Neural cell (in vitro differentiated cells): ENCODE data around the gene SMS. TPM values are rescaled to one million over a fixed set of nuclear protein-coding genes. Genes with fewer than 3 reads are reported as not detected.

Experiments used
- H2AFZ ChIP-seq: fragments of 200-600, 300-800 bp; sonication (generic), shearing (Covaris generic); 2 replicates; pipeline ENCODE4 v1.6.0; 2014; ENCODE audit warnings: low read depth, mild to moderate bottlenecking, antibody characterized with exemption, low read length, moderate library complexity
- H3F3A ChIP-seq: fragments of 200-600 bp; shearing (Covaris generic); 2 replicates; pipeline ENCODE4 v1.6.1; 2016; ENCODE audit warnings: mild to moderate bottlenecking, moderate library complexity, mixed read lengths, antibody characterized with exemption, low read length; ENCODE audit not compliant: insufficient read depth, poor library complexity, severe bottlenecking
- H3K27ac ChIP-seq: fragments of 200-600, 300-800 bp; sonication (generic), shearing (Covaris generic); 2 replicates; pipeline ENCODE4 v1.5.1; 2014; ENCODE audit warnings: mild to moderate bottlenecking, low read length, moderate library complexity
- H3K27me3 ChIP-seq: fragments of 300-800, 200-600 bp; sonication (generic), shearing (Covaris generic); 2 replicates; pipeline ENCODE4 v1.6.0; 2014; ENCODE audit warnings: mild to moderate bottlenecking, low read depth, low read length, moderate library complexity; ENCODE audit not compliant: insufficient read depth
- H3K36me3 ChIP-seq: fragments of 300-800, 200-600 bp; sonication (generic), shearing (Covaris generic); 2 replicates; pipeline ENCODE4 v1.5.1; 2014; ENCODE audit warnings: mild to moderate bottlenecking, antibody characterized with exemption, low read length, moderate library complexity; ENCODE audit not compliant: insufficient read depth
- H3K4me2 ChIP-seq: fragments of 300-800, 200-600 bp; sonication (generic), shearing (Covaris generic); 2 replicates; pipeline ENCODE4 v1.6.0; 2014; ENCODE audit warnings: mild to moderate bottlenecking, low read length
- H3K4me3 ChIP-seq: fragments of 300-800, 200-600 bp; sonication (generic), shearing (Covaris generic); 2 replicates; pipeline ENCODE4 v1.5.1; 2014; ENCODE audit warnings: mild to moderate bottlenecking, low read length, moderate library complexity
- H3K79me2 ChIP-seq: fragments of 200-600 bp; shearing (Covaris generic); replicated peaks from 2 replicates; pipeline ENCODE4 v1.6.0; 2014; ENCODE audit warnings: mild to moderate bottlenecking, low read length, moderate library complexity; ENCODE audit not compliant: insufficient read depth
- H3K9ac ChIP-seq: fragments of 300-800, 200-600 bp; sonication (generic), shearing (Covaris generic); 2 replicates; pipeline ENCODE4 v1.6.1; 2016; ENCODE audit warnings: mild to moderate bottlenecking, low read length, mixed read lengths
- H3K9me2 ChIP-seq: fragments of 200-600 bp; shearing (Covaris generic); 2 replicates; pipeline ENCODE4 v1.6.1; 2016; ENCODE audit warnings: mild to moderate bottlenecking, low read length, mixed read lengths; ENCODE audit not compliant: insufficient read depth
- H3K9me3 ChIP-seq: fragments of 200-600, 300-800 bp; sonication (generic), shearing (Covaris generic); 2 replicates; pipeline ENCODE4 v1.6.1; 2016; ENCODE audit warnings: mild to moderate bottlenecking, mixed run types, low read length, moderate library complexity, mixed read lengths
- H4K20me1 ChIP-seq: fragments of 200-600 bp; shearing (Covaris generic); 2 replicates; pipeline ENCODE4 v1.6.1; 2016; ENCODE audit warnings: mild to moderate bottlenecking, mixed run types; ENCODE audit not compliant: insufficient read depth
- CTCF ChIP-seq: fragments of 450-650 bp; IDR thresholded peaks from 2 replicates; pipeline ENCODE4 v1.5.1; 2014; ENCODE audit warnings: antibody characterized with exemption, mild to moderate bottlenecking, moderate library complexity; ENCODE audit not compliant: poor library complexity, severe bottlenecking
- EP300 ChIP-seq: fragments of 450-650 bp; conservative IDR thresholded peaks from 2 replicates; pipeline ENCODE4 v1.6.1; 2014; ENCODE audit warnings: antibody characterized with exemption, mild to moderate bottlenecking, moderate library complexity; ENCODE audit not compliant: poor library complexity, severe bottlenecking
- EZH2 ChIP-seq: fragments of 200-600, 300-800 bp; shearing (Covaris generic), sonication (generic); IDR thresholded peaks from 2 replicates; pipeline ENCODE4 v1.6.1; 2014; ENCODE audit warnings: antibody characterized with exemption, low read length, borderline replicate concordance, mild to moderate bottlenecking; ENCODE audit not compliant: insufficient read depth, poor library complexity, severe bottlenecking
- MXI1 ChIP-seq: fragments of 450-650 bp; conservative IDR thresholded peaks from 2 replicates; pipeline ENCODE4 v1.6.1; 2014; ENCODE audit warnings: antibody characterized with exemption, mild to moderate bottlenecking; ENCODE audit not compliant: poor library complexity, severe bottlenecking
- POLR2AphosphoS5 ChIP-seq: IDR thresholded peaks from 2 replicates; pipeline ENCODE4 v1.6.1; 2012
- RAD21 ChIP-seq: fragments of 450-650 bp; conservative IDR thresholded peaks from 2 replicates; pipeline ENCODE4 v1.6.1; 2014; ENCODE audit warnings: antibody characterized with exemption, mild to moderate bottlenecking, moderate library complexity
- REST ChIP-seq: IDR thresholded peaks from 2 replicates; pipeline ENCODE4 v1.6.1; 2012; ENCODE audit warnings: borderline replicate concordance
- SMC3 ChIP-seq: fragments of 450-650 bp; conservative IDR thresholded peaks from 2 replicates; pipeline ENCODE4 v1.6.1; 2014; ENCODE audit warnings: antibody characterized with exemption, mild to moderate bottlenecking, moderate library complexity; ENCODE audit not compliant: poor library complexity
- TAF1 ChIP-seq: IDR thresholded peaks from 2 replicates; pipeline ENCODE4 v1.6.1; 2012; ENCODE audit warnings: low read depth
- polyA plus RNA-seq: library from polyadenylated mRNA; depleted of rRNA; stranded (reverse); fragments of >200 nt; gene quantifications from 2 replicates; pipeline ENCODE4 v1.2.3, GENCODE V29; 2014

The SMS gene
- polyA plus RNA-seq, 1 donor from 2014 or later, result 101 TPM

GRCh38 chrX:22040184-22040583 lies 99.7 kb downstream of the SMS start:
- Histone ChIP-seq H3K9me2 (no peaks in the 10 kb centered on the region), H3K4me2 (no peak overlapping the region), H3F3A (no peaks in the 10 kb centered on the region), H3K79me2 (no peaks in the 10 kb centered on the region), H2AFZ (no peak overlapping the region), H3K9me3 (no peaks in the 10 kb centered on the region), H3K36me3 (no peaks in the 10 kb centered on the region), H3K27me3 (no peaks in the 10 kb centered on the region), H3K9ac (no peak overlapping the region), H4K20me1 (no peaks in the 10 kb centered on the region), H3K27ac (no peak overlapping the region), H3K4me3 (no peak overlapping the region)
- no peak for TF ChIP-seq EZH2

GRCh38 chrX:22041907-22042530 lies 101.5 kb downstream of the SMS start:
- TF ChIP-seq EP300 (no peak), POLR2AphosphoS5 (no peak), REST (no peak), EZH2 (no peak), MXI1 (no peak), RAD21 (no peak), SMC3 (no peak), CTCF (no peak), TAF1 (no peak)
- Histone ChIP-seq H3K9ac (no peak overlapping the region), H2AFZ (no peak overlapping the region), H3K4me2 (no peak overlapping the region), H3K27me3 (no peaks in the 10 kb centered on the region), H3K9me3 (no peaks in the 10 kb centered on the region), H3K27ac (no peak overlapping the region), H3F3A (no peaks in the 10 kb centered on the region), H3K9me2 (no peaks in the 10 kb centered on the region), H3K36me3 (no peaks in the 10 kb centered on the region), H3K79me2 (no peaks in the 10 kb centered on the region), H3K4me3 (no peak overlapping the region), H4K20me1 (no peaks in the 10 kb centered on the region)
